Fibroblast of lung (primary cell): ENCODE data around the gene SLC2A1. TPM values are rescaled to one million over a fixed set of nuclear protein-coding genes. Genes with fewer than 3 reads are reported as not detected.

ENCODE experiments used
- DNase-seq, 2 donors: peaks; one replicate each; pipeline versions ENCODE4 v3.0.0 to v3.0.0-alpha.2; 2010; ENCODE audit warnings: low read depth in 2 of 2
- H2AFZ ChIP-seq: 2 replicates; pipeline ENCODE4 v1.5.1; 2012; ENCODE audit warnings: low read length, control low read depth, inconsistent platforms
- H3K27ac ChIP-seq: 2 replicates; pipeline ENCODE4 v1.5.1; 2011; ENCODE audit warnings: low read length, control low read depth; ENCODE audit not compliant: insufficient read depth
- H3K27me3 ChIP-seq: 2 replicates; pipeline ENCODE4 v1.5.1; 2011; ENCODE audit warnings: mild to moderate bottlenecking, low read length; ENCODE audit not compliant: control insufficient read depth, insufficient read depth
- H3K36me3 ChIP-seq: 2 replicates; pipeline ENCODE4 v1.5.1; 2011; ENCODE audit warnings: low read length; ENCODE audit not compliant: control insufficient read depth, insufficient read depth
- H3K4me1 ChIP-seq: 2 replicates; pipeline ENCODE4 v1.5.1; 2011; ENCODE audit warnings: low read length; ENCODE audit not compliant: control insufficient read depth, insufficient read depth; ENCODE audit errors: extremely low read depth
- H3K4me2 ChIP-seq: 2 replicates; pipeline ENCODE4 v1.5.1; 2011; ENCODE audit warnings: low read length, control low read depth; ENCODE audit not compliant: insufficient read depth; ENCODE audit errors: extremely low read depth
- H3K4me3 ChIP-seq, 4 experiments: fragments of 200-600 bp in 1 of 4; sonication (generic) in 1 of 4; replicated peaks in 1 of 4; 2 replicates each; pipeline ENCODE4 v1.5.1; 2011 to 2016; ENCODE audit warnings: low read length in 4 of 4, low read depth in 3 of 4, mild to moderate bottlenecking in 3 of 4, control low read depth in 2 of 4, inconsistent platforms in 1 of 4, mixed read lengths in 1 of 4; ENCODE audit not compliant: insufficient read depth in 1 of 4; ENCODE audit errors: control extremely low read depth in 1 of 4
- H3K79me2 ChIP-seq: 2 replicates; pipeline ENCODE4 v1.5.1; 2012; ENCODE audit warnings: mild to moderate bottlenecking, low read length, inconsistent platforms; ENCODE audit not compliant: control insufficient read depth, insufficient read depth
- H3K9ac ChIP-seq: 2 replicates; pipeline ENCODE4 v1.5.1; 2011; ENCODE audit warnings: mild to moderate bottlenecking, low read length, control low read depth; ENCODE audit not compliant: insufficient read depth
- H3K9me3 ChIP-seq: 2 replicates; pipeline ENCODE4 v1.5.1; 2012; ENCODE audit warnings: low read depth, low read length; ENCODE audit not compliant: control insufficient read depth, insufficient read depth
- H4K20me1 ChIP-seq: 2 replicates; pipeline ENCODE4 v1.5.1; 2011; ENCODE audit warnings: low read length; ENCODE audit not compliant: control insufficient read depth, insufficient read depth; ENCODE audit errors: extremely low read depth
- CTCF ChIP-seq, 2 donors: IDR thresholded peaks in 1 of 2; conservative IDR thresholded peaks in 1 of 2; 1 replicate in 1 of 2; 2 replicates in 1 of 2; pipeline ENCODE4 v1.5.1; 2011 to 2012; ENCODE audit warnings: low read length in 2 of 2, control low read depth in 1 of 2, inconsistent platforms in 1 of 2, low read depth in 1 of 2, mild to moderate bottlenecking in 1 of 2
- EZH2 ChIP-seq: IDR thresholded peaks from 2 replicates; pipeline ENCODE4 v1.5.1; 2012; ENCODE audit warnings: low read length, control low read depth, mild to moderate bottlenecking; ENCODE audit errors: missing control alignments
- polyA plus RNA-seq, 2 donors: library from polyadenylated mRNA; depleted of rRNA in 1 of 2; stranded (reverse) in 1 of 2; unstranded in 1 of 2; fragments of >200 nt; gene quantifications; 2 replicates each; pipeline ENCODE4 v1.2.1, GENCODE V29; 2011 to 2012; ENCODE audit warnings: missing spikeins in 1 of 2
- total RNA-seq: library from RNA; depleted of rRNA; stranded (reverse); fragments of >200 nt; gene quantifications from 2 replicates; pipeline ENCODE4 v1.2.1, GENCODE V29; 2014

Gene SLC2A1
- total and polyA plus RNA-seq, 2 donors (not counting 1 experiment from before 2014, with no cell fraction given) = 29.9 to 56.5 TPM

- no peaks in the 10 kb centered on the region for H3K9me3 ChIP-seq
- H3K27ac ChIP-seq = no peak overlapping the region
- no peak overlapping the region for H3K4me2 ChIP-seq
- H3K79me2 ChIP-seq = no peaks in the 10 kb centered on the region
- no peaks in the 10 kb centered on the region for H3K4me1 ChIP-seq
- H3K27me3 ChIP-seq = peaks cover 3% of the 10 kb centered on the region
- TF ChIP-seq CTCF (conservative IDR thresholded peaks at IDR 0.05 in 1 of 2, IDR thresholded peaks at IDR 0.05 in 1 of 2; ENCODE audit: low read depth in 1 of 2, low read length in 2 of 2) = no peak
- DNase-seq = no peak
- no peak overlapping the region for H3K9ac ChIP-seq
- H2AFZ ChIP-seq = no peak overlapping the region
- H3K36me3 ChIP-seq = no peaks in the 10 kb centered on the region
- no peaks in the 10 kb centered on the region for H4K20me1 ChIP-seq
- H3K4me3 ChIP-seq = no peak overlapping the region
Observed at GRCh38 chr1:42877380-42877779, 81.3 kb downstream of the SLC2A1 start.

GRCh38 chr1:42876009-42876408, 82.7 kb downstream of the SLC2A1 start:
- no peaks in the 10 kb centered on the region for H3K9me3 ChIP-seq
- no peak overlapping the region for H2AFZ ChIP-seq
- H4K20me1 ChIP-seq = no peaks in the 10 kb centered on the region
- no peak for TF ChIP-seq EZH2
- no peak for TF ChIP-seq CTCF (conservative IDR thresholded peaks at IDR 0.05 in 1 of 2, IDR thresholded peaks at IDR 0.05 in 1 of 2; ENCODE audit: low read depth in 1 of 2, low read length in 2 of 2)
- no peak overlapping the region for H3K9ac ChIP-seq
- H3K4me3 ChIP-seq = no peak overlapping the region
- H3K36me3 ChIP-seq = no peaks in the 10 kb centered on the region
- H3K4me1 ChIP-seq = no peaks in the 10 kb centered on the region
- H3K4me2 ChIP-seq = no peak overlapping the region
- H3K27ac ChIP-seq = no peak overlapping the region
- peaks cover 3% of the 10 kb centered on the region for H3K27me3 ChIP-seq
- no peak for DNase-seq
- H3K79me2 ChIP-seq = no peaks in the 10 kb centered on the region

Other genes with a start within 250 kb of the SLC2A1 start
- gene CLDN19, start 218.6 kb downstream of the SLC2A1 start, total RNA-seq = not detected in 2 replicates
- not detected in 2 replicates for gene CLDN19, start 218.6 kb downstream of the SLC2A1 start, polyA plus RNA-seq
- 56.8 and 68.5 TPM in 2 replicates for gene P3H1, start 191.8 kb downstream of the SLC2A1 start, total RNA-seq
- gene P3H1, start 191.8 kb downstream of the SLC2A1 start, polyA plus RNA-seq = 87.6 and 108 TPM in 2 replicates
- 4.4 and 5.9 TPM in 2 replicates for gene C1orf50, start 191.6 kb downstream of the SLC2A1 start, total RNA-seq
- 7.8 and 9.5 TPM in 2 replicates for gene C1orf50, start 191.6 kb downstream of the SLC2A1 start, polyA plus RNA-seq
- 0.17 TPM in 1 of 2 replicates, not detected in the other for gene TMEM269, start 173.9 kb downstream of the SLC2A1 start, total RNA-seq
- 0.06 and 0.10 TPM in 2 replicates for gene TMEM269, start 173.9 kb downstream of the SLC2A1 start, polyA plus RNA-seq
- gene ERMAP, start 141.7 kb downstream of the SLC2A1 start, total RNA-seq = 17.2 and 37.2 TPM in 2 replicates
- 16.3 and 19.4 TPM in 2 replicates for gene ERMAP, start 141.7 kb downstream of the SLC2A1 start, polyA plus RNA-seq
- gene SVBP, start 141.5 kb downstream of the SLC2A1 start, total RNA-seq = 21.6 and 24.9 TPM in 2 replicates
- gene SVBP, start 141.5 kb downstream of the SLC2A1 start, polyA plus RNA-seq = 20.9 and 33.4 TPM in 2 replicates
- 9.0 and 11.1 TPM in 2 replicates for gene ZNF691, start 112.3 kb downstream of the SLC2A1 start, total RNA-seq
- 5.8 TPM in 2 replicates for gene ZNF691, start 112.3 kb downstream of the SLC2A1 start, polyA plus RNA-seq
- 39.1 and 44.4 TPM in 2 replicates for gene EBNA1BP2, start 213.4 kb upstream of the SLC2A1 start, total RNA-seq
- 52.4 and 81.5 TPM in 2 replicates for gene EBNA1BP2, start 213.4 kb upstream of the SLC2A1 start, polyA plus RNA-seq
- gene CFAP57, start 213.5 kb upstream of the SLC2A1 start, total RNA-seq = under 0.01 and 0.17 TPM in 2 replicates
- gene CFAP57, start 213.5 kb upstream of the SLC2A1 start, polyA plus RNA-seq = 0.09 and 0.22 TPM in 2 replicates